Measurements from ENCODE around the gene CDC42BPA. TPM values are rescaled to one million over a fixed set of nuclear protein-coding genes. Genes with fewer than 3 reads are reported as not detected.

CDC42BPA gene
- polyA plus RNA-seq, 1 donor: 24.3 TPM

DNA sequence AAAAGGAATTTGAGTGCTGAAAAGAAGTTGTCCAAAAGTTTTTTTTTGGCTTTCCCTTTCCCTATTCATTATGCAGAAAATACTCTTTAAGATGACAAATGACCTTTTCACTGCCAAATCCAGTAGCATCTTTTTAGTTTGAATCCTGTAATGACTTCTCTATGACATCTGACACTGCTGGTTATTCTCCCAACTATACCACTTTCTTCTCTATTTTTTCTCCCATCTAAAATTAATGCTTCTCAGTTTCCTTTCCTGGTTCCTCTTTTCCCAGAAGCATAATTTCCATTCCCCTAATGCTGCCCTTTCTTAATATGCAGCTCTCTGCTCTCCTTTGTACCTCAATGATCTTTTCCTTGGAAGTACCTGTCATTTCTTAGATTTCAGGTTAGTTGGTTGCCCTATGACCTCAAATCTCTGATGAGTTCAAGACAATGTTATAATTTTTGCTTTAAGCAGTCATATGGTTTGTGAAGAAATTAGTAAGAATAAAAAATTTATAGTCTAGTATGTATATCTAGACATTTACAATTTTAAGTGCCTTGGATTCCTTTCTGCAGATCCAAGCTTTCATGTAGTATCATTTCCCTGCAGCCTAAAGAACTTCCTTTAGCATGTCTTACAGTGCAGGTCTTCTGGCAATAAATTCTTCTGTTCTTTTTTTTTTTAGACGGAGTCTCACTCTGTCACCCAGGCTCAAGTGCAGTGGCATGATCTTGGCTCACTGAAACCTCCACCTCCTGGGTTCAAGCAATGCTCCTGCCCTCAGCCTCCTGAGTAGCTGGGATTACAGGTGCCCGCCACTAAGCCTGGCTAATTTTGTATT, 150.8 kb downstream of the CDC42BPA start:
- H3K27ac ChIP-seq (ENCODE audit: low read length): no peak overlapping the region
- H3K9me3 ChIP-seq (ENCODE audit: control insufficient read depth, low read depth, low read length): no peaks in the 10 kb centered on the region
- H3K27me3 ChIP-seq (ENCODE audit: control insufficient read depth, insufficient read depth, low read length): no peaks in the 10 kb centered on the region
- no peaks in the 10 kb centered on the region for H3K4me1 ChIP-seq (ENCODE audit: control insufficient read depth, insufficient read depth, low read length)
- peaks cover under 1% of the 10 kb centered on the region for H3K36me3 ChIP-seq (ENCODE audit: control insufficient read depth, insufficient read depth, low read length)
- no CpG with 5 or more reads among the region's 2 CpGs for WGBS (ENCODE audit: insufficient coverage, low lambda C conversion rate)
- no peak for DNase-seq
- H3K4me3 ChIP-seq (ENCODE audit: low read length): no peak overlapping the region

DNA sequence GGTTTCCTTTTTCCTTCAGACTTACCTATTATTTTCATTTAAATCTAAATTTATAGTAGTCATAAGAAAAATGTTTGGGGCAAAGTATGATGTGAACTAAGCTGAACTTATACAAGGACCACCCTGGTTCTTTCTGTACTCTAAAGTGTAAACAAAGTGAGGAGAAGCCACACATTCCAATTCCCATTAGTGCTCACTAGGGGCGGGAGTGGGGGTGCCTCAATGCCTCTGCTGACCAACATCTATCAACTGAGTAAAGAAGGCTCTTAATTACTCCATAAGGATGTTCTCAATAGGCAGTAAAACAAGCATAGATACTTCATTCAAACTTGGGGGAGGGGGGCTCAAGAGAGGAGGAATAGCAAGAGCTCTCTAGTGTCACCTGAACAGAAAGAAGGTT, 151.7 kb downstream of the CDC42BPA start:
- H3K4me3 ChIP-seq (ENCODE audit: low read length): no peak overlapping the region
- no peak overlapping the region for H3K27ac ChIP-seq (ENCODE audit: low read length)
- WGBS (ENCODE audit: insufficient coverage, low lambda C conversion rate): no CpG with 5 or more reads among the region's 1 CpG
- H3K4me1 ChIP-seq (ENCODE audit: control insufficient read depth, insufficient read depth, low read length): no peaks in the 10 kb centered on the region
- DNase-seq: no peak
- peaks cover 2% of the 10 kb centered on the region for H3K36me3 ChIP-seq (ENCODE audit: control insufficient read depth, insufficient read depth, low read length)
- H3K27me3 ChIP-seq (ENCODE audit: control insufficient read depth, insufficient read depth, low read length): no peaks in the 10 kb centered on the region
- no peaks in the 10 kb centered on the region for H3K9me3 ChIP-seq (ENCODE audit: control insufficient read depth, low read depth, low read length)

DNA sequence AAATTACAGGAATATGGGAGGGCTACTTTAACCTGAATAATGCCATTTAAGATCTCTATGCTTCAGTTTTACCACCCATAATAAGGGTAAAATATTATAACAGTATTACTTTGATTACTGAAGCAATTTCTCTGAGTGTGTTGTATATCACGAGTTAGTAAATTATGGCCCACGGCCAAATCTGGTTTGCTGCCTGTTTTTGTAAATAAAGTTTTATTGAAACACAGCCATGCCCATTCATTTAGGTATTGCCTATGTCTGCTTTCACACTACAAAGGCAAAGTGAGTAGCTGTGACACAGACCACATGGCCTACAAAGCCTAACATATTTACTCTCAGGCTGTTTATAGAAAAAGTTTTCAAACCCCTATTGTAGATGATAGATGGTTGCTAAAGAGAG, 156.8 kb downstream of the CDC42BPA start:
- Histone ChIP-seq H3K27ac (ENCODE audit: low read length) (no peak overlapping the region), H3K4me1 (ENCODE audit: control insufficient read depth, insufficient read depth, low read length) (no peaks in the 10 kb centered on the region), H3K36me3 (ENCODE audit: control insufficient read depth, insufficient read depth, low read length) (peaks cover 19% of the 10 kb centered on the region), H3K4me3 (ENCODE audit: low read length) (no peak overlapping the region), H3K27me3 (ENCODE audit: control insufficient read depth, insufficient read depth, low read length) (no peaks in the 10 kb centered on the region), H3K9me3 (ENCODE audit: control insufficient read depth, low read depth, low read length) (no peaks in the 10 kb centered on the region)
- WGBS (ENCODE audit: insufficient coverage, low lambda C conversion rate): 80% methylated on average over 1 of the region's 2 CpGs
- no peak for DNase-seq

DNA sequence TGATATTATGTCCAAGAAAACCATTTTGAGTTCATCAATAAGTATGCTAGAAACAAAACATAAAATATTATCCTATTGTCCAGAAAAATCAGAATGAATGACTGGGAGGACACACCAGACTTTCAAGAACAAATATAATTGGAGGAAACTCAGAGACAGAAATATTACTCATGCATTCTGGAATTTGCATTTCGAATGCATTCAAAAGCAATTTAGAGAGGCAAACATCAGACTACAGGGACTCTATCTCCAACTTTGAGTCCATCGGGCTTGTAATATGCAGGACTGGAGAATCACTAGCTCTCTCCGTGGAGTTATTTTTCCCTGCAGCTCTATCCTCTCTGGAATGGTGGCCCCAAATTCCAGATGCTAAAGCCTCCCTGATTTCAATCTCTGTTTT, 161.8 kb downstream of the CDC42BPA start:
- H3K27me3 ChIP-seq (ENCODE audit: control insufficient read depth, insufficient read depth, low read length): no peaks in the 10 kb centered on the region

DNA sequence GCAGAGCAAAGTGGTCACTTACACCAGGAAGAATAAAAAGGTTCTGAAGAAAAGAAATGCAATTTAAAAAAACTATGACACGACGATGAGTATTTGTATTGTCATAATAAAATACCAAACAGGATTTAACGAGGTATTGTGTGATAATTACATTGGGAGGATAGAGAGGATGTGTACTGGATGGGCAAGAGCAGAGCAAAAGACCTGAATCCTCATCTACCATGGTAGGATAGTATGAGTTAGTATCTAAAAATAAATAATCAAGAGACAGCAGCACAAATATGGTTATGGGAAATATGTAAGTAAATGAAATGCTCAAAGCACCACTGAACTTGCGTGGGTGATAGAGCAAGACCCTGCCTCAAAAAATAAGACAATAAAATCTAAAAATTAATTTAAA, 162.6 kb downstream of the CDC42BPA start:
- Histone ChIP-seq H3K4me1 (ENCODE audit: control insufficient read depth, insufficient read depth, low read length) (no peaks in the 10 kb centered on the region), H3K27ac (ENCODE audit: low read length) (no peak overlapping the region), H3K9me3 (ENCODE audit: control insufficient read depth, low read depth, low read length) (no peaks in the 10 kb centered on the region), H3K36me3 (ENCODE audit: control insufficient read depth, insufficient read depth, low read length) (peaks cover 17% of the 10 kb centered on the region), H3K27me3 (ENCODE audit: control insufficient read depth, insufficient read depth, low read length) (no peaks in the 10 kb centered on the region), H3K4me3 (ENCODE audit: low read length) (no peak overlapping the region)
- no peak for DNase-seq
- WGBS (ENCODE audit: insufficient coverage, low lambda C conversion rate): 97% methylated on average over 4 of the region's 4 CpGs

More for the DNA sequence above, 161.8 kb downstream of the CDC42BPA start:
- Histone ChIP-seq H3K36me3 (ENCODE audit: control insufficient read depth, insufficient read depth, low read length) (peaks cover 17% of the 10 kb centered on the region), H3K27ac (ENCODE audit: low read length) (no peak overlapping the region), H3K9me3 (ENCODE audit: control insufficient read depth, low read depth, low read length) (no peaks in the 10 kb centered on the region), H3K4me3 (ENCODE audit: low read length) (no peak overlapping the region), H3K4me1 (ENCODE audit: control insufficient read depth, insufficient read depth, low read length) (no peaks in the 10 kb centered on the region)
- 100% methylated on average over 1 of the region's 3 CpGs for WGBS (ENCODE audit: insufficient coverage, low lambda C conversion rate)
- DNase-seq: no peak

DNA sequence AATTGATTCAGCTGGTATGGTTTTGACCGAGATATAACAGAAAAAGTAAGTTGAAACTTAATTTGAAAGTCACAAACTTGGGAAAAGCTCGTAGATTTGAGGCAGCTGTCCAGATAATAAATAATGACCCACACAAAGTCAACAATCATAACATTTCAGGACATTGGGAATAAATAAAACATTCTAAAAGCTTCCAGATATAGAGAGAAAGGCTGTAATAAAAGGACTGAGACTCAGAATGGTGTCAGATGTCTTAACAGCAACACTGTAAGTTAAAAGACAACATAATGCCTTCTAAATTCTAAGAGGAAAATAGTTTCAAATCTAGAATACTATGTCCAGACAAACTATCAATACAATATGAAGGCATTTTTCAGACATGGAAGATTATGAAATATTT, 163.3 kb downstream of the CDC42BPA start:
- WGBS (ENCODE audit: insufficient coverage, low lambda C conversion rate): 71% methylated on average over 2 of the region's 2 CpGs
- Histone ChIP-seq H3K9me3 (ENCODE audit: control insufficient read depth, low read depth, low read length) (no peaks in the 10 kb centered on the region), H3K4me1 (ENCODE audit: control insufficient read depth, insufficient read depth, low read length) (no peaks in the 10 kb centered on the region), H3K36me3 (ENCODE audit: control insufficient read depth, insufficient read depth, low read length) (peaks cover 13% of the 10 kb centered on the region), H3K27me3 (ENCODE audit: control insufficient read depth, insufficient read depth, low read length) (no peaks in the 10 kb centered on the region), H3K4me3 (ENCODE audit: low read length) (no peak overlapping the region), H3K27ac (ENCODE audit: low read length) (no peak overlapping the region)
- DNase-seq: no peak

DNA sequence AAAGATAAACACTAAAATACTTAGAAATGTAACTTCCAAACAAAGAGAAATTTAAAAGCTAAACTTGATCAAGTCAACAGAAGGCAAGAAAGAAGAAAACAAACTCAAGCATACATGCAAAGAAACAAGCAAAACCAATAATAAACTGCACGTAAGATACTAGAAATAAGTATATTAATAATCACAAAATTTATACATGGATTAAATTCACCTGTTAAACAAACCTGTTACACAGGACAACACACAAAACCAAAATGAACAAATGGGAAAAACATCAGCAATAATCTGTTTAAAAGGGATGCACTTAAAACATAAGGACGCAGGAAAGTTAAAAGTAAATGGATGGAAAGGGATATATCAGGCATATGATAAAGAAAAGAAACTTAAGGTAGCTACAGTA, 165.8 kb downstream of the CDC42BPA start:
- no CpG with 5 or more reads among the region's 2 CpGs for WGBS (ENCODE audit: insufficient coverage, low lambda C conversion rate)

DNA sequence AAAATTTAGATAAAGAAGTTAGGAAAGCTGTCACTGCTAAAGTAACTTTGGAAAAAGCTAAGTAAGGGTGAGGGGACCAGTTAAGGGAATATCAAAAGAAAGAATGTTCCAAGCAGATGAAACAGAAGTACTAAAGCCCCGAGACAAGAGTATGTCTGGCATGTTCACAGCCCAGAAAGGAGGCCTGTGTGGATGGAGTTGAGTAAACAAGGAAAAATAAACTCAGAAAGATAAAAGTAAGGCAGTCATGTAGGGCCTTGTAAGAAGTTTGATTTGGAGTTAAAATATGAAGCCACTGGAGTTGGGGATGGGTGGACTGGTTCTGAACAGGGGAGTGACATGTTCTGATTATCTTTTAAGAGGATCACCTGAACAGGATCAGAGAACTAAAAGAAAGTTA, 177.9 kb downstream of the CDC42BPA start:
- peaks cover 21% of the 10 kb centered on the region for H3K36me3 ChIP-seq (ENCODE audit: control insufficient read depth, insufficient read depth, low read length)
- H3K27ac ChIP-seq (ENCODE audit: low read length): no peak overlapping the region
- WGBS (ENCODE audit: insufficient coverage, low lambda C conversion rate): 89% methylated on average over 1 of the region's 1 CpG
- H3K4me1 ChIP-seq (ENCODE audit: control insufficient read depth, insufficient read depth, low read length): no peaks in the 10 kb centered on the region
- H3K4me3 ChIP-seq (ENCODE audit: low read length): no peak overlapping the region
- H3K27me3 ChIP-seq (ENCODE audit: control insufficient read depth, insufficient read depth, low read length): no peaks in the 10 kb centered on the region
- DNase-seq: no peak
- H3K9me3 ChIP-seq (ENCODE audit: control insufficient read depth, low read depth, low read length): no peaks in the 10 kb centered on the region

More for the DNA sequence above, 165.8 kb downstream of the CDC42BPA start:
- Histone ChIP-seq H3K4me3 (ENCODE audit: low read length) (no peak overlapping the region), H3K27me3 (ENCODE audit: control insufficient read depth, insufficient read depth, low read length) (no peaks in the 10 kb centered on the region), H3K36me3 (ENCODE audit: control insufficient read depth, insufficient read depth, low read length) (peaks cover 2% of the 10 kb centered on the region), H3K4me1 (ENCODE audit: control insufficient read depth, insufficient read depth, low read length) (no peaks in the 10 kb centered on the region), H3K27ac (ENCODE audit: low read length) (no peak overlapping the region), H3K9me3 (ENCODE audit: control insufficient read depth, low read depth, low read length) (no peaks in the 10 kb centered on the region)
- no peak for DNase-seq

DNA sequence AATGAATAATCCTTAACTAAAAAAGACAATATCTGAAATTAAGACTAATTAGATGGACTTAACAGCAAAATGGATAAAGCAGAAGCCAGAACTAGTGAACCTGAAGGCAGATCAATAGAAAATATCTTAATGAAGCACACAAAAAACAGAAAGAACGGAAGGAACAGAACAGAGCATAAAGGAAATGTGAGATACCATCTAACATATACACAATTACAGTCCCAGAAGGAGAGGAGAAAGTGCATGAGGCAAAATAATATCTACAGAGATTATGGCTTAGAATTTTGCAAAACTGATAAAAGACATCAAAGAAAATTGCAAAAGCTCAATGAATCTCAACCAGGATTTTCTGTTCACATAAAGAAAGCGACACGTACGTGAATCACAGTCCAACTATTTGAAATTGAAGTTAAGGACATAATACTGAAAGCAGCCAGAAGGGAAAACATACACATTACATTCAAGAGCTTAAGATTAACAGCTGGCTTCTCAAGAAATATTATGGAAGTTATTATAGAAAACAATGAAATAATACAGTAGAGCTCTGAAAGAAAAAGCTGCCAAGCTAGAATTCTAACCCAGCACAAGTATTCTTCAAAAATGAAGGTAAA, 182.0 kb downstream of the CDC42BPA start:
- Histone ChIP-seq H3K27ac (ENCODE audit: low read length) (no peak overlapping the region), H3K4me3 (ENCODE audit: low read length) (no peak overlapping the region), H3K27me3 (ENCODE audit: control insufficient read depth, insufficient read depth, low read length) (no peaks in the 10 kb centered on the region), H3K4me1 (ENCODE audit: control insufficient read depth, insufficient read depth, low read length) (no peaks in the 10 kb centered on the region), H3K36me3 (ENCODE audit: control insufficient read depth, insufficient read depth, low read length) (peaks cover 6% of the 10 kb centered on the region), H3K9me3 (ENCODE audit: control insufficient read depth, low read depth, low read length) (peaks cover 9% of the 10 kb centered on the region)
- 76% methylated on average over 3 of the region's 4 CpGs for WGBS (ENCODE audit: insufficient coverage, low lambda C conversion rate)
- DNase-seq: no peak

DNA sequence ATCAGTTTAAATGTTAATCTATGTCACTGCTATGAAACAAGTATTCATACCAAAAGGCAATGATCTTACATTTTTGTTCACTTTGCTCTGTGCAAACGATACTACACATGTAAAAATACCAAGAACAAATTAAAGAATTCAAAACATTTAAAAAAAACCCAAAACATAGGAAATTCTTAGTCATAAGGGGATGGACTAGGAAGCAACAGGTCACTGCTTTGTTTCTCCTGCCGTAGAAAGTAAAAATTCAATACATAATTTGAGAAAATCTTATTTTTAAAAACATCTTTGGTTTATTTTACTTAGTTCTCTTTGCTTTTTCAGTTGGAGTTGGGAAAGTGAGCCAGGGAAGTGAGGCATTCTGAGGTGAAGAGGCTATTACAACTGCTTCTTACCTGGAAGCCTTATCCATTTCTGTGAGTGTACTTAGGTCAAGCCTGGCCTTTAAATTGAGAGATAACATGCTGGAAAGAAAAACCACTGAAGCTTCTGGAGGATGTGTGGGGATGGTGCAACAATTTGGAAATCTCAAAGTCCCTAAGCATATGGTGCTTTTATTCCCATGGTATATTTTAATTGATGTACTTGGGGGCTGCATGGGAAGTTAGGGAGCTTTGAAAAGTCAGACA, 183.5 kb downstream of the CDC42BPA start:
- Histone ChIP-seq H3K36me3 (ENCODE audit: control insufficient read depth, insufficient read depth, low read length) (peaks cover 8% of the 10 kb centered on the region), H3K27ac (ENCODE audit: low read length) (no peak overlapping the region), H3K27me3 (ENCODE audit: control insufficient read depth, insufficient read depth, low read length) (no peaks in the 10 kb centered on the region), H3K4me1 (ENCODE audit: control insufficient read depth, insufficient read depth, low read length) (no peaks in the 10 kb centered on the region), H3K4me3 (ENCODE audit: low read length) (no peak overlapping the region), H3K9me3 (ENCODE audit: control insufficient read depth, low read depth, low read length) (peaks cover 9% of the 10 kb centered on the region)
- DNase-seq: no peak
- WGBS (ENCODE audit: insufficient coverage, low lambda C conversion rate): 100% methylated on average over 2 of the region's 2 CpGs
